ENCODE measurements around the gene ZYX. TPM values are rescaled to one million over a fixed set of nuclear protein-coding genes. Genes with fewer than 3 reads are reported as not detected.

Gene ZYX
- polyA plus RNA-seq, 1 of the 3 experiments (the other 2 are of a cell fraction): 271 TPM

DNA sequence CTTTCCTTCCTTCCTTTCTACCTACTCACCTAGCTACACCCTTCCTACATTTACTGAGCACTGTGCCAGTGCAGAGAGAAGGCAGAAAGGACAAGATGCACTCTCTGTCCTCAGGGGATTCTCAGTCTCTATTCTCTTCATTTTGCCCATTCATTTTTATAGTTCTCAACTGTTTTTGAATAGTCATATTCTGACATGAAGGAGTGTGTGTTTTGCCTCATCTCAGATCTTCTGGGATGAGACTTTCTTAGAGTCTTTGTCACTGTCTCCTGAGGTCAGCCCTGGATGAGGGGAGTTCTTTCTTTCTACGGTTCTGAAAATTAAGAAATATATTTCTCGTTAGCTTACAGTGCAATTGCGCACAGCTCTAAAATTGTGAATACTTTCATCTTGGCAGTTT lies 43.9 kb upstream of the ZYX start:
- TF ChIP-seq, protein P1, sequence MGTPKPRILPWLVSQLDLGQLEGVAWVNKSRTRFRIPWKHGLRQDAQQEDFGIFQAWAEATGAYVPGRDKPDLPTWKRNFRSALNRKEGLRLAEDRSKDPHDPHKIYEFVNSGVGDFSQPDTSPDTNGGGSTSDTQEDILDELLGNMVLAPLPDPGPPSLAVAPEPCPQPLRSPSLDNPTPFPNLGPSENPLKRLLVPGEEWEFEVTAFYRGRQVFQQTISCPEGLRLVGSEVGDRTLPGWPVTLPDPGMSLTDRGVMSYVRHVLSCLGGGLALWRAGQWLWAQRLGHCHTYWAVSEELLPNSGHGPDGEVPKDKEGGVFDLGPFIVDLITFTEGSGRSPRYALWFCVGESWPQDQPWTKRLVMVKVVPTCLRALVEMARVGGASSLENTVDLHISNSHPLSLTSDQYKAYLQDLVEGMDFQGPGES (IDR thresholded peaks at IDR 0.05; ENCODE audit: low read depth, low read length): no peak
- TF ChIP-seq, protein P2, sequence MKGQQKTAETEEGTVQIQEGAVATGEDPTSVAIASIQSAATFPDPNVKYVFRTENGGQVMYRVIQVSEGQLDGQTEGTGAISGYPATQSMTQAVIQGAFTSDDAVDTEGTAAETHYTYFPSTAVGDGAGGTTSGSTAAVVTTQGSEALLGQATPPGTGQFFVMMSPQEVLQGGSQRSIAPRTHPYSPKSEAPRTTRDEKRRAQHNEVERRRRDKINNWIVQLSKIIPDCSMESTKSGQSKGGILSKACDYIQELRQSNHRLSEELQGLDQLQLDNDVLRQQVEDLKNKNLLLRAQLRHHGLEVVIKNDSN (IDR thresholded peaks at IDR 0.05; ENCODE audit: borderline replicate concordance, low read depth): no peak
- no peak for TF ChIP-seq MEF2A (IDR thresholded peaks at IDR 0.05; ENCODE audit: borderline replicate concordance, low read depth)
- no peak for TF ChIP-seq FOXM1 (IDR thresholded peaks at IDR 0.05; ENCODE audit: low read depth)
- no peak for TF ChIP-seq GABPA (IDR thresholded peaks at IDR 0.05; ENCODE audit: low read depth)
- no peak for TF ChIP-seq FOXJ3 (CRISPR knock-in tag; IDR thresholded peaks at IDR 0.05)
- TF ChIP-seq EZH2phosphoT487 (IDR thresholded peaks at IDR 0.05; ENCODE audit: borderline replicate concordance, low read depth): no peak
- TF ChIP-seq, protein P3, sequence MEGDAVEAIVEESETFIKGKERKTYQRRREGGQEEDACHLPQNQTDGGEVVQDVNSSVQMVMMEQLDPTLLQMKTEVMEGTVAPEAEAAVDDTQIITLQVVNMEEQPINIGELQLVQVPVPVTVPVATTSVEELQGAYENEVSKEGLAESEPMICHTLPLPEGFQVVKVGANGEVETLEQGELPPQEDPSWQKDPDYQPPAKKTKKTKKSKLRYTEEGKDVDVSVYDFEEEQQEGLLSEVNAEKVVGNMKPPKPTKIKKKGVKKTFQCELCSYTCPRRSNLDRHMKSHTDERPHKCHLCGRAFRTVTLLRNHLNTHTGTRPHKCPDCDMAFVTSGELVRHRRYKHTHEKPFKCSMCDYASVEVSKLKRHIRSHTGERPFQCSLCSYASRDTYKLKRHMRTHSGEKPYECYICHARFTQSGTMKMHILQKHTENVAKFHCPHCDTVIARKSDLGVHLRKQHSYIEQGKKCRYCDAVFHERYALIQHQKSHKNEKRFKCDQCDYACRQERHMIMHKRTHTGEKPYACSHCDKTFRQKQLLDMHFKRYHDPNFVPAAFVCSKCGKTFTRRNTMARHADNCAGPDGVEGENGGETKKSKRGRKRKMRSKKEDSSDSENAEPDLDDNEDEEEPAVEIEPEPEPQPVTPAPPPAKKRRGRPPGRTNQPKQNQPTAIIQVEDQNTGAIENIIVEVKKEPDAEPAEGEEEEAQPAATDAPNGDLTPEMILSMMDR (IDR thresholded peaks at IDR 0.05): no peak
- TF ChIP-seq YY1 (IDR thresholded peaks at IDR 0.05; ENCODE audit: low read depth): no peak
- H3K9me3 ChIP-seq: no peaks in the 10 kb centered on the region
- no peaks in the 10 kb centered on the region; the same call in 1 of the 2 replicates for H3K27me3 ChIP-seq (ENCODE audit: insufficient read depth)
- no peak overlapping the region for H3K4me2 ChIP-seq
- no peaks in the 10 kb centered on the region; a peak in 1 of 4 replicates for H3K4me1 ChIP-seq (ENCODE audit: control insufficient read depth in 1 of 2, insufficient read depth in 2 of 2, low read depth in 1 of 2, low read length in 1 of 2)
- no peak overlapping the region for H2AFZ ChIP-seq (ENCODE audit: low read depth)
- no peak overlapping the region for H3K4me3 ChIP-seq (ENCODE audit: low read depth in 2 of 2, low read length in 1 of 2)
- no peaks in the 10 kb centered on the region for H4K20me1 ChIP-seq (ENCODE audit: insufficient read depth)
- H3F3A ChIP-seq (replicated peaks; ENCODE audit: insufficient read depth): peaks cover 6% of the 10 kb centered on the region
- WGBS (ENCODE audit: low lambda C conversion rate): 70% methylated on average over 3 of the region's 3 CpGs
- DNase-seq: no peak
- no peaks in the 10 kb centered on the region for H3K36me3 ChIP-seq (replicated peaks in 1 of 2; ENCODE audit: control insufficient read depth in 1 of 2, insufficient read depth in 2 of 2, low read length in 1 of 2)
- H3K9ac ChIP-seq: no peak overlapping the region
- no peaks in the 10 kb centered on the region for H3K79me2 ChIP-seq (ENCODE audit: insufficient read depth)
- CTCF ChIA-PET: interaction anchor here (0.7 to 2.5 kb wide), 8 partner anchors 8 to 97 kb away, joined by 3 to 12 read pairs (median 4); no protein-coding TSS in a partner anchor
- POLR2A ChIA-PET: no interaction called here
- no peak overlapping the region for H3K27ac ChIP-seq (ENCODE audit: low read depth in 2 of 2, low read length in 1 of 2)
- no peaks in the 10 kb centered on the region for H3K9me2 ChIP-seq

DNA sequence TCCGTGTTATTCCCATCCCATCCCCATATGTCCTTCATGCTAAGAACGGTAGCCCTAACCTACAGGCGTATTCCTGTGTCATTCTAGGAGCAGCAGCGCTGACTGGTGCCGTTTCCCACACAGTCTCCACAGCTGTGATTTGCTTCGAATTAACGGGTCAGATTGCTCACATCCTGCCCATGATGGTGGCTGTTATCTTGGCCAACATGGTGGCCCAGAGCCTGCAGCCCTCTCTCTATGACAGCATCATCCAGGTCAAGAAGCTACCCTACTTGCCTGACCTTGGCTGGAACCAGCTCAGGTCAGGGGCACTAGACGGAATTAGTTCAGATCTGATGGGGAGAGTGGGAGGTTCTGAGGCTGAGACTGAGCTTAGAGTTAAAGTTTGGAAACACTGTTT lies 39.3 kb upstream of the ZYX start:
- H2AFZ ChIP-seq (ENCODE audit: low read depth): no peak overlapping the region
- WGBS (ENCODE audit: low lambda C conversion rate): 73% methylated on average over 8 of the region's 8 CpGs
- H3K79me2 ChIP-seq (ENCODE audit: insufficient read depth): no peaks in the 10 kb centered on the region
- no peaks in the 10 kb centered on the region for H3F3A ChIP-seq (replicated peaks; ENCODE audit: insufficient read depth)
- no peak overlapping the region for H3K4me3 ChIP-seq (ENCODE audit: low read depth in 2 of 2, low read length in 1 of 2)
- H3K27me3 ChIP-seq (ENCODE audit: insufficient read depth): no peaks in the 10 kb centered on the region; the same call in 1 of the 2 replicates
- no peak for DNase-seq
- no peak overlapping the region for H3K27ac ChIP-seq (ENCODE audit: low read depth in 2 of 2, low read length in 1 of 2)
- no peaks in the 10 kb centered on the region for H3K9me2 ChIP-seq
- no peak overlapping the region for H3K4me2 ChIP-seq
- no peaks in the 10 kb centered on the region for H3K36me3 ChIP-seq (replicated peaks in 1 of 2; ENCODE audit: control insufficient read depth in 1 of 2, insufficient read depth in 2 of 2, low read length in 1 of 2)
- no peaks in the 10 kb centered on the region for H4K20me1 ChIP-seq (ENCODE audit: insufficient read depth)
- POLR2A ChIA-PET: no interaction called here
- H3K9me3 ChIP-seq: no peaks in the 10 kb centered on the region
- TF ChIP-seq NRF1 (IDR thresholded peaks at IDR 0.05; ENCODE audit: low read depth, low read length): no peak
- no peak for TF ChIP-seq GABPA (IDR thresholded peaks at IDR 0.05; ENCODE audit: low read depth)
- no peak for TF ChIP-seq FOXJ3 (CRISPR knock-in tag; IDR thresholded peaks at IDR 0.05)
- TF ChIP-seq TAF1 (IDR thresholded peaks at IDR 0.05; ENCODE audit: borderline replicate concordance, low read depth, low read length): no peak
- CTCF ChIA-PET: interaction anchor here (0.9 kb wide), 2 partner anchors 42 to 101 kb away, joined by 4 to 5 read pairs; no protein-coding TSS in a partner anchor
- H3K4me1 ChIP-seq (ENCODE audit: control insufficient read depth in 1 of 2, insufficient read depth in 2 of 2, low read depth in 1 of 2, low read length in 1 of 2): no peaks in the 10 kb centered on the region; a peak in 1 of 4 replicates
- H3K9ac ChIP-seq: no peak overlapping the region
